ENCODE data around the gene AHSP.
"Not testable (repeated sequence)": the region's sequence is repeated elsewhere in the genome, so short reads cannot be mapped to it uniquely, and the experiment has no call there.

The AHSP gene

DNA sequence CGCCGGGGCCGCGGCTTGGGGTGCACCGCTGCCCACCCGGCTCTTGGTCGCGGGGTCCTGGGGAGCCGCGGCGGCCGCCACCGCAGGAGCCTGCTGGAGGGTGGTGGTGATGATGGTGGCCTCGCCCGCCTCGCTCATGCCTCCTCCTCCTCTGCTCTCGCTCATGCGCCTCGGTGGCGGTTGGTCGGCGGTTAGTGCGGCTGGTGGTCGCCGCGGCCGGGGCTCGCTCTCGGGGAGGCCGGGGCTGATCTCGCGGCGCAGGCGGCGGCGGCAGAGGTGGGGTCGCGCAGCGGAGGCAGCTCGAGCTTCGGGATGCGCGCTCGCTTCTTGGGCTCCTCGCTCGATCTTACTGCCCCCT, 41.6 kb downstream of the AHSP start:
- no peaks in the 10 kb centered on the region for H3K36me3 ChIP-seq (ENCODE audit: control insufficient read depth, insufficient read depth, low read length)
- H3K27me3 ChIP-seq (replicated peaks; ENCODE audit: control insufficient read depth, insufficient read depth, low read length), result no peaks in the 10 kb centered on the region
- no peak overlapping the region for H3K4me3 ChIP-seq (replicated peaks; ENCODE audit: low read depth, low read length)
- TF ChIP-seq, protein P1, sequence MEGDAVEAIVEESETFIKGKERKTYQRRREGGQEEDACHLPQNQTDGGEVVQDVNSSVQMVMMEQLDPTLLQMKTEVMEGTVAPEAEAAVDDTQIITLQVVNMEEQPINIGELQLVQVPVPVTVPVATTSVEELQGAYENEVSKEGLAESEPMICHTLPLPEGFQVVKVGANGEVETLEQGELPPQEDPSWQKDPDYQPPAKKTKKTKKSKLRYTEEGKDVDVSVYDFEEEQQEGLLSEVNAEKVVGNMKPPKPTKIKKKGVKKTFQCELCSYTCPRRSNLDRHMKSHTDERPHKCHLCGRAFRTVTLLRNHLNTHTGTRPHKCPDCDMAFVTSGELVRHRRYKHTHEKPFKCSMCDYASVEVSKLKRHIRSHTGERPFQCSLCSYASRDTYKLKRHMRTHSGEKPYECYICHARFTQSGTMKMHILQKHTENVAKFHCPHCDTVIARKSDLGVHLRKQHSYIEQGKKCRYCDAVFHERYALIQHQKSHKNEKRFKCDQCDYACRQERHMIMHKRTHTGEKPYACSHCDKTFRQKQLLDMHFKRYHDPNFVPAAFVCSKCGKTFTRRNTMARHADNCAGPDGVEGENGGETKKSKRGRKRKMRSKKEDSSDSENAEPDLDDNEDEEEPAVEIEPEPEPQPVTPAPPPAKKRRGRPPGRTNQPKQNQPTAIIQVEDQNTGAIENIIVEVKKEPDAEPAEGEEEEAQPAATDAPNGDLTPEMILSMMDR (IDR thresholded peaks at IDR 0.05; ENCODE audit: insufficient read depth, low read length, poor library complexity, severe bottlenecking), result no peak
- DNase-seq (ENCODE audit: extremely low read depth, insufficient read length), result no peak

DNA sequence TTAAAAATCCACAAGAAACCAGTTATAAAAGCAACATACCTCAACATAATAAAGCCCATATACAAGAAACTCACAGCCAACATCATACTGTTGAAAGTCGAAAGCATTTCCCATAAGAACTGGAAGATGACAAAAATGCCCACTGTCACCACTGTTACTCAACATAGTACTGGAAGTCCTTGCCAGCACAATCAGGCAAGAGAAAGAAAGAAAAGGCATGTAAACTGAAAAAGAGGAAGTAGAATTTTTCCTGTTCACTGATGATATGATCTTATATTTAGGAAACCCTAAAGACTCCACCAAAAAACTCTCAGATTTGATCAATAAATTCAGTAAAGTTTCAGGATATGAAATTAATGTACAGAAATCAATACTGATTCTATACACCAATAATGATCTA, 45.1 kb downstream of the AHSP start:
- Histone ChIP-seq H3K27me3 (replicated peaks; ENCODE audit: control insufficient read depth, insufficient read depth, low read length) (no peaks in the 10 kb centered on the region), H3K4me3 (replicated peaks; ENCODE audit: low read depth, low read length) (no peak overlapping the region), H3K36me3 (ENCODE audit: control insufficient read depth, insufficient read depth, low read length) (no peaks in the 10 kb centered on the region)
- no peak for DNase-seq (ENCODE audit: extremely low read depth, insufficient read length)
- TF ChIP-seq, protein P1 (IDR thresholded peaks at IDR 0.05; ENCODE audit: insufficient read depth, low read length, poor library complexity, severe bottlenecking), result no peak

DNA sequence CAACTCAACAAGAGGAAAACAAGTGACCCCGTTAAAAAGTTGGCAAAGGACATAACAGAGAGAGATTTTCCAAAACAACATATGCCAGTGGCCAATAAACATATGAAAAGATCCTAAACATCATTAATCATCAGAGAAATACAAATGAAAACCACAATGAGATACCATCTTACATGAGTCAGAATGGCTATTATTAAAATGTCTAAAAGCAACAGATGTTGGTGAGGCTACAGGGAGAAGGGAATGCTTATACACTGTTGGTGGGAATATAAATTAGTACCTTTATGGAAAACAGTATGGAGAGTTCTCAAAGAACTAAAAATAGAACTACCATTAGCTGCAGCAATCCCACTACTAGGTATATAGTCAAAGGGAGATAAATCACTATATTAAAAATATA, 46.5 kb downstream of the AHSP start:
- H3K36me3 ChIP-seq (ENCODE audit: control insufficient read depth, insufficient read depth, low read length); DNase-seq (ENCODE audit: extremely low read depth, insufficient read length): not testable (repeated sequence)

DNA sequence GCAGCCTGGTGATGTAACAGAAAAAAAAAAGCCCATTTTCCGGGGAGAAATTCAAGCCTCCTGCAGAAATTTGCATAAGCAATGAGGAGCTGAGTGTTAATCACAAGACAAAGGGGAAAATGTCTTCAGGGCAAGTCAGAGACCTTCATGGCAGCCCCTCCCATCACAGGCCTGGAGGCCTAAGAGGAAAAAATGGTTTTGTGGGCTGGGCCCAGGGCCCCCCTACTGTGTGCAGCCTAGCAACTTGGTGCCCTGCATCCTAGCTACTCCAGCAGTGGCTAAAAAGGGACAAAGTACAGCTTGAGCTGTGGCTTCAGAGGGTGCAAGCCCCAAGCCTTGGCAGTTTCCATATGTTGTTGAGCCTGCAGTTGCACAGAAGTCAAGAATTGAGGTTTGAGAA, 49.7 kb downstream of the AHSP start:
- H3K4me3 ChIP-seq (replicated peaks; ENCODE audit: low read depth, low read length), result no peak overlapping the region
- H3K27me3 ChIP-seq (replicated peaks; ENCODE audit: control insufficient read depth, insufficient read depth, low read length), result no peaks in the 10 kb centered on the region
- TF ChIP-seq, protein P1 (IDR thresholded peaks at IDR 0.05; ENCODE audit: insufficient read depth, low read length, poor library complexity, severe bottlenecking), result no peak
- no peaks in the 10 kb centered on the region for H3K36me3 ChIP-seq (ENCODE audit: control insufficient read depth, insufficient read depth, low read length)
- DNase-seq (ENCODE audit: extremely low read depth, insufficient read length), result no peak

More for the DNA sequence above, 46.5 kb downstream of the AHSP start:
- not testable (repeated sequence) for H3K4me3 ChIP-seq (replicated peaks; ENCODE audit: low read depth, low read length); H3K27me3 ChIP-seq (replicated peaks; ENCODE audit: control insufficient read depth, insufficient read depth, low read length)

All from GM06990 (cell line).